HepG2 (cell line): ENCODE measurements around the gene IRF1. TPM values are rescaled to one million over a fixed set of nuclear protein-coding genes. Genes with fewer than 3 reads are reported as not detected.

Experiments
- AGO1 ChIP-seq: fragments of 200-400 bp; formaldehyde crosslinking; IDR thresholded peaks from 2 replicates; pipeline ENCODE4 v1.6.1; 2017; ENCODE audit warnings: mild to moderate bottlenecking, low read depth, low read length, moderate library complexity; ENCODE audit not compliant: poor library complexity, severe bottlenecking
- AGO2 ChIP-seq: fragments of 200-400 bp; formaldehyde crosslinking; optimal IDR thresholded peaks from 2 replicates; pipeline ENCODE3; 2017; ENCODE audit warnings: mild to moderate bottlenecking, low read depth, low read length, moderate library complexity
- CCDC6 ChIP-seq: sonication (generic); formaldehyde crosslinking; IDR thresholded peaks from 2 replicates; pipeline ENCODE4 v1.8.1; 2022; ENCODE audit warnings: mild to moderate bottlenecking, missing genetic modification reagents, moderate library complexity
- DZIP1 ChIP-seq: sonication (generic); formaldehyde crosslinking; IDR thresholded peaks from 2 replicates; pipeline ENCODE4 v1.5.0; 2020; ENCODE audit warnings: mild to moderate bottlenecking, missing genetic modification reagents
- HIC2 ChIP-seq: sonication (generic); formaldehyde crosslinking; IDR thresholded peaks from 2 replicates; pipeline ENCODE4 v1.9.0; 2022; ENCODE audit warnings: low read depth, missing genetic modification reagents
- MED8 ChIP-seq: sonication (generic); formaldehyde crosslinking; IDR thresholded peaks from 2 replicates; pipeline ENCODE4 v1.8.1; 2023; ENCODE audit warnings: mild to moderate bottlenecking, missing genetic modification reagents; ENCODE audit not compliant: insufficient replicate concordance
- NRL ChIP-seq: sonication (generic); formaldehyde crosslinking; IDR thresholded peaks from 2 replicates; pipeline ENCODE4 v1.5.0; 2020; ENCODE audit warnings: missing genetic modification reagents, mild to moderate bottlenecking, moderate library complexity, borderline replicate concordance
- RXRA ChIP-seq: sonication (generic); formaldehyde crosslinking; IDR thresholded peaks from 2 replicates; pipeline ENCODE4 v1.5.1; 2020; ENCODE audit warnings: missing genetic modification reagents
- SOX6 ChIP-seq, 2 experiments: fragments of 450-650 bp in 1 of 2; sonication (generic) in 1 of 2; formaldehyde crosslinking in 1 of 2; IDR thresholded peaks; 2 replicates each; pipeline versions ENCODE4 v1.4.0 to v1.6.1; 2017 to 2020; ENCODE audit warnings: antibody characterized with exemption in 1 of 2, mild to moderate bottlenecking in 1 of 2, missing genetic modification reagents in 1 of 2
- ZMYM4 ChIP-seq: sonication (generic); formaldehyde crosslinking; IDR thresholded peaks from 2 replicates; pipeline ENCODE4 v1.8.1; 2023; ENCODE audit warnings: mild to moderate bottlenecking, missing genetic modification reagents
- ZNF292 ChIP-seq: sonication (generic); formaldehyde crosslinking; IDR thresholded peaks from 2 replicates; pipeline ENCODE4 v1.8.1; 2022; ENCODE audit warnings: mild to moderate bottlenecking, low read depth, missing genetic modification reagents, borderline replicate concordance
- ZNF598 ChIP-seq: sonication (generic); formaldehyde crosslinking; IDR thresholded peaks from 2 replicates; pipeline ENCODE4 v1.5.1; 2020; ENCODE audit warnings: mild to moderate bottlenecking, missing genetic modification reagents, borderline replicate concordance
- polyA plus RNA-seq, 8 experiments: library from polyadenylated mRNA; depleted of rRNA in 3 of 8; stranded (reverse) in 7 of 8; unstranded in 1 of 8; fragments of >200 nt; fragmentation: Illumina TruSeq in 4 of 8; extraction: Trizol in 4 of 8; gene quantifications; 2 replicates each; pipeline versions ENCODE4 v1.2.1 to v1.2.3, GENCODE V29; 2011 to 2016; ENCODE audit warnings: low read depth in 4 of 8, missing spikeins in 1 of 8, mixed read lengths in 1 of 8; ENCODE audit not compliant: insufficient read depth in 1 of 8
- total RNA-seq, 5 experiments: library from RNA; depleted of rRNA; stranded (reverse); fragments of >200 nt; fragmentation: Illumina TruSeq; extraction: Trizol; gene quantifications; 2 replicates each; pipeline ENCODE4 v1.2.3, GENCODE V29; 2016; ENCODE audit warnings: low read depth in 1 of 5

IRF1 gene
- total and polyA plus RNA-seq, 2 of the 13 experiments (the other 11 are each of a cell fraction or from before 2014, with no cell fraction given), result 4.1 to 8.8 TPM

GRCh38 chr5:132477784-132478365 is 12.7 kb downstream of the IRF1 start (continued):
- TF ChIP-seq MED8 (peak; percentile 34), DZIP1 (CRISPR knock-in tag) (no peak), SOX6 (IDR thresholded peaks at IDR 0.05) (no peak), SOX6 (CRISPR knock-in tag; IDR thresholded peaks at IDR 0.05) (peak; percentile 48; the same call in 1 of the 2 replicates), NRL (CRISPR knock-in tag) (peak; percentile 15; the same call in 1 of the 2 replicates), ZNF292 (CRISPR knock-in tag) (0 out of 2 replicates have a peak, but pooled peaks have one; percentile 53), RXRA (CRISPR knock-in tag) (peak; percentile 69), AGO1 (peak; percentile 50), ZMYM4 (peak; percentile 32; the same call in 1 of the 2 replicates), CCDC6 (CRISPR knock-in tag) (no peak), AGO2 (peak; percentile 29), HIC2 (CRISPR knock-in tag) (peak; percentile 21; the same call in 1 of the 2 replicates), ZNF598 (0 out of 2 replicates have a peak, but pooled peaks have one; percentile 36)
